Measurements from ENCODE around the gene VCX.
"Not testable (repeated sequence)": the region's sequence is repeated elsewhere in the genome, so short reads cannot be mapped to it uniquely, and the experiment has no call there.

VCX gene
- total RNA-seq = 0 reads per million in 4 donors

DNA sequence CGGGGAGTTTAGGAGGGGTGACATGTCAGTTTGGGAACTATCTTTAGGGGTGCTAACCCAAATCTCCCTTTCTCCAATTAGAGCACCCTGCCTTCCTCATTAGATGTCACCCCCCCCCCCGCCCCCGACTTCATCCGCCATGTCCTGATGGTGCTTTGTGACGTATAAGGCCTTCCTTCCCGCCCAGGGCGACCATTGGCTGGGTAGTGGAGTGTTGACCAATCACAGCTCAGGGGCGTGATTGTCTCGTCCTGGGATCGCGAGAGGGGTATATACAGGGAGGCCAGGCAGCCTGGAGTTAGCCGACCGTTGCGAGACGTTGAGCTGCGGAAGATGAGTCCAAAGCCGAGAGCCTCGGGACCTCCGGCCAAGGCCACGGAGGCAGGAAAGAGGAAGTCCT, at the start of gene VCX:
Gene VCX (plus strand): TSS at position 301 of the 400 bp plus-strand sequence. CDS start 33 bp downstream, at position 334.
- DNase-seq = not testable (repeated sequence)

DNA sequence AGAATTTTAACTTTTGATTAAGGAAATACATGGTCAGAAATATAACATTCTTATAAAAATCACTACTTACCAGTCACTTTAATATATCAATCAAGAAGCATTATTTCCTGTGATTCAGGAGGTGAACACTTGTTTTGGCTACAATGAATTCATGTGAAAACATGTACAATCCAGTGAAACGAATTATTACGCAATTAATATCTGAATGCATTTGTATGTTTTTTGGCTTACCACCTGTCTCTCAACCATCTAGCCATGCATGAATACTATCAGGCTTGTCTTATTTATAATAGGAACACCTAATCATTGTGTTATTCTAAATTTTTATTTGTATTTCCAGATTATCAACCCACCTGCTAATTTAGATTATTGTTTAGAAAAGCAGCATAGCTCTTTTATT, 44.6 kb upstream of the VCX start:
- no peak for DNase-seq

DNA sequence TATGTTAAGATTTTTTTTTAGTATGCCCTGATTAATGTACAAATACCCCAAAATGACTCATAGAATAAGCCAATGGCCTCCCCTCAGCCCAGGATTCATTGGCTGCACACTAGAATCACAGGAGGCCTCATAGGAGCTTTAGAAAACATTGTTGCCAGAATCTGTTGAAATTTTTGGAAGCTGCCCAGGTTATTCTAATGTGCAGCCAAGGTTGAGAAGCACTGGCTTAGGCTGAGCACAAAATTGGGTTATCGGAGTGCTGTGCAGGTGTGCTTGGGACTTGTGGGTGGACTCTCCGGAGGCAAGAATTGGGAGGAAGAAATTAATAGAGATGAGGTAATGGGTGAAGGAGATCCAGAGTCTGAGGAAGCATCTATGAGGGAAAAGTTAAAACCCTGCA, 41.3 kb upstream of the VCX start:
- DNase-seq = no peak

DNA sequence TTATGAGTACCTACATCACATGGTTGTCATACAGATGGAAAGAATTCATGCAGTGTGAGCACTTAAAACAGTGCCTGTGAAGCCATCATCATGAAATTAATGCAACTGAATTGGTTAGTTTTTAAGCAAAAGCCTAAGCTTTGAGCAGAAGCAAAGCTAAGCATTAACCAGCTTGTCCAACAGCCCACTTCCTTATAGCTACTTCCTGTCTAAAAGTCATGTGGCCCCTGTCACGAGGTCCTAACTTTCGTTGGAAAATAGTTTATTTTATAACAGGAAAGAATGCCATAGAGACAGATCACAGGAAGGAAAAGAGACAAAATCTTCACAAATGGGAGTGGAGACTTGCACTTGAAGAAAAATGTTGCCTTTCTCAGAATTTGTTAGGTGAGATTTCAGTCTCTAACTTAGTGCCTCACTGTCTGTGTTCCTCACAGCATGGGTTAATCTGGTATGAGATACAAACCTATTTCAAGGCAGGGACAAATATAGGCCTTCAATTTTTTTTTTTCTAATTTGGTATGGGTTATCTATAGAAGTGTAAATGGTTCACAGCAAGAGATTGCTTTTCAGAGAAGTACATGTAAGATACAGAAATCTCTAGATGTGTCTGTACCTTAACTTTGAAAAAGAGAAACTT, 27.7 kb upstream of the VCX start:
- no peak for DNase-seq

DNA sequence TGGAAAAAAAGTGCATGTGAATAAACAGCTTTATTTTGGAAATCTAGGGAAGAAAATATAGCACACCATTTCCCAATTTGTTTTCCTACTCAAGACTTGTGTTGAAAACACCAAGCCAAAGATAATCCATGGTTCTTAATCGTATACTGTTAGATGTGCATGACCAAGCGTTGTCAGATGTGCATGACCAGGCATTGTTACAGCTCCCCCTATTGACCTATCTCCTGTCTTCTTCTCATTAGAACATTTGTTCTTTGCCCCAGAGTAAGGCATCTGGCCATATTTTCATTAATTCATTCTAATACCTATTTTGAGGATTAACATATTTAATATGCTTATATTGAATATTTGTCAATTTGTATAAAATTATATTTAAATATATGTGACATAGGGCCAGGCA, 14.4 kb upstream of the VCX start:
- no peak for DNase-seq

DNA sequence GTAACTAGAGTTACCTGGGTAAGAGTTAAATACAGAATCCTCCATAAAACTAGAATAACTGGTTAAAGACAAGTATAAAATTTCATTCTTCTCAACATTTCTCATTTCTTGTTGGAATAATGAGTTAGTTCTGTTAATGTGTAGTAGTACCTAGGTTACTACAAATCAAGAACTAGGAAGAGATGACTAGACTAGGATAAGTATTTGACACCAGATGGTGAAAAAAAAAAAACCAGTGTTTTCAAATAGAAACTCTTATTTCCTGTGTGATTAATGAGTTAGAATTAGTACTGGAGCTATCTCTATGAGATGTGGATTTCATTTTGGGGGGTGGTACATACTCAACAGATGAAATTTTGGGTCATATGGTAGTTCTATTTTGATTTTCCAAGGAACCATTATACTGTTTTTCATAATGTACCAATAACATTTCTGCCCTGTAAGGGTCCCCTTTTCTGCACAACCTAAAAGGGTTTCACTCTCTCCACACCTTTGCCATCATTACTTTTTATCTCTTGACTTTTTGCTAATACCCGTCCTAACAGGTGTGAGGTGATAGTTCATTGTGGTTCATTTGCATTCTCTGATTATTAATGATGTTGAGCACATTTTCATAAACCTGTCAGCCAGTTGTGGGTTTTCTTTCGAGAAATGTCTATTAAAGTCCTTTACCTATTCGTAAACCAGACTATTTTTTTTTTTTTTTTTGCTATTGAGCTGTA, 1.7 kb upstream of the VCX start:
- no peak for DNase-seq

DNA sequence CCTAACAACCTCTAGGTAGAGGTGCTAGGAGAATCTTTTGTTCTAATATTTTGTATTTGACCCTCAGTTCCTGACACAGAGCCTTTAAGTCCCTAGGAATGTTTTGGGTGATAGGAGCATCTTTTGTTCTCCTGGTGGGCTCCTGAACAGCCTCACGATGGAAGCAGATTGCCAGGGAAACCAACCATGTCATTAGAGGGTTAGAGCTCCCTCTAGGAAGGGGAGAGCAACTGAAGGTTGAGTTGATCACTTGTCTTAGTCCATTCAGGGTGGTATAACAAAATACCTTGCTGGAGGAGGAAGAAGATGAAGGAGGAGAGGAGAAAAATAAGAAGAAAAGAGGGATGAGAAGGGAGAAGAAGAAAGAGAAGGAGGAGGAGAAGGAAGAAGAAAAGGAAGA, 9.2 kb downstream of the VCX start:
- no peak for DNase-seq

DNA sequence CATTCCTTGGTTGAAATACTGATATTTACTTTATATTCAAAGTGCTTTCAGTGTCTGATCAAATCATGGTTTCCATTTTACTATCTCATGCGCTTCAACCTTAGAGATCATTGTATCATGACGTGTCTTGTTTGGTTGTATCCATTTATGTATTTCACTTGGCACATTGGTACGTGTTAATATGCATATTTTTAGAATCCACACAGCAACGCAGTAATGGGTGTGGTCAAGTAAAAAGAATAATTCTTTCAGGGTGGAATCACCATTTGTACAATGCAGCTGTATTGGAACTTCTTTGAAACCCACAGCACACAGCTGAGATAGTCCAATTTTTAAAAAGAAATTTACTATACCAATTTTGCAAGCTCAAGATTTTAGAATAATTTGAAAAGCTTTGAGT, 29.1 kb downstream of the VCX start:
- no peak for DNase-seq

DNA sequence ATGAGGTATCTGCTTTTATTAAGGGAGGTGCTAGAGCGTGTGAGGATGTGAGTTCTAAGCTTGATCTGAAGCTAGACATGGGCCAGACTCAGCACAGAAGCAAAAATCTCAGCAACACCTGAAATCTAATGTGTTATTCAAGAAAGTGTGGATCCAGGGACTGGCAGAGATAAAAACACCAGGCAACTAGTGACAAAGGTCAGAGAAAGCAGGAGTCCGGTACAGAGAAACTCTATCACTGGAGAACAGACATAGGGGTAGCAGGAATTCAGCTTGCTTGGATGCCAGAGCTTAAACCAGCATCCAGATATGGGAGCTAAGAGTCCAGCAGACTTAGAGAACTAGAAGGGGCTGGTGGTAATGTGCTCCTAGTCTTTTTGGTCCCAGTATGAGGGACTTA, 34.0 kb downstream of the VCX start:
- DNase-seq = no peak

DNA sequence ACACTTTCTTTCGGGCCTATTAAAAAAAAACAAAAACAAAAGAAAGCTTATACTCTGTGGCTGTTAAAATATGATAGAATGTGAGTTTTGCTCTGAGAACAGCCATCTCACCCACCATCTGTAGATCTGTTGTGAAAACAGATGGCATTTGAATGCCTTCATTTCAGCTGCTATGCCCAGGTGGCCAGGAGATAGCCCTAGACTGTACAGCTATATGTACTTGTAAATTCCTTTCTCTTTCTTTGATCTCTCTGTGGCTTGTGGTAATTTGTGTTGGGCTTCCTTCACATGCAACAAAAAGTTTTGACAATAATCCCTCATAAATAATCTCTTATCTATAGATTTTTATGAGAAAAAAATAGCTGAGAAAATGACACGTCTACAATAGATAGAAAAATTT, 46.2 kb downstream of the VCX start:
- no peak for DNase-seq

DNA sequence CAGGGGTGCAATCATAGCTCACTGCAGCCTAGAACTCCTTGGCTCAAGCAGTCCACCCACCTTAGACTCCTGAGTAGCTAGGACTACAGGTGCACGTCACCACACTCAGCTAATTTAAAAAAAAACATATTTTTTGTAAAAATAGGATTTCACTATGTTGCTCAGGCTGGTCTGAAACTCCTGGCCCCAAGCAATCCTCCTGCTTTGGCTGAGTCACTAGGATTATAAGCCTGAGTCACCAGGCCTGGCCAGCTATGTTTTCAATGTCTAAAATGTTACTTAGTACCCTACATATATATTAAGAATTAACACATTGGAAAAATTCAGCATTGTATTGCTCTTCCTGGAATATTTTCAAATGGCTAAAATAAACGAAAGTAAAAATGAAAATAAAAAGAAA, 46.7 kb downstream of the VCX start:
- DNase-seq = no peak

DNA sequence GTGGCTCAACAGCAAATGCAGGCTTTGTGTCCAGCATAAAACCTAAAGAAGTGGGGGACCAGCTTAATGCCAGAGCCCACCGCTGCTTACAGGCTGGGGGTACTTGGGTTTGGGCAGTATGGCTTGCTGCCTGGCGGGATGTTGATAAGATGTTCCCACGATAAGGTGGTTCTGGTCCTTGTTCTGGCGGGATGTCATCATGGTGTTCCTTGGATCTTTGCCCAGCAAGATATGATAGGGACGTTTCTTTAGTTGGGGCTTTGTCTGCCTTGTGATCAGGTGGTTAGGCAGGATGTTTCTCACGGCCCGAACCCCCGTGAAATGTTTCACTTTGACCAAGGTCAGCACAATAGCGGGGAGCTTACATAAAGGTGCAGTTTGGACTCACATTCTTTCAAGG, 49.0 kb downstream of the VCX start:
- DNase-seq = no peak

Measured in T-helper 1 cell (primary cell).